HepG2 (cell line): ENCODE measurements around the gene ATP5PF. TPM values are rescaled to one million over a fixed set of nuclear protein-coding genes. Genes with fewer than 3 reads are reported as not detected.

Source experiments
- ATAC-seq: fragments of 200-7000 bp; cut with Tn5 transposase; 3 replicates; pipeline ENCODE4 v1.9.1; 2020; ENCODE audit warnings: mild to moderate bottlenecking, moderate library complexity
- BruUV-seq: library from RNA; stranded (reverse); fragments of 400-500 nt; replicated peaks from 2 replicates; lab custom pipeline; 2021; lab: Mats Ljungman, UMichigan
- CTCF ChIA-PET: fragments of 300-600 bp; formaldehyde crosslinking; extraction: SDS; loops from one replicate; lab custom pipeline; 2021; ENCODE audit warnings: low total read pairs, inconsistent platforms, low intra/inter-chr PET ratio; lab: Yijun Ruan, JAX
- POLR2A ChIA-PET: fragments of 350-600 bp; sonication (Branson Sonifier 250); formaldehyde crosslinking; loops from one replicate; lab custom pipeline; 2020; ENCODE audit warnings: antibody characterized with exemption, inconsistent platforms; lab: Yijun Ruan, JAX
- DNase-seq: peaks from one replicate; pipeline ENCODE4 v3.0.0-alpha.2; 2015; ENCODE audit warnings: low spot score
- FAIRE-seq: peaks from 3 replicates; lab custom pipeline; 2011; peaks lifted over from hg19 to GRCh38; lab: Jason Lieb, UNC
- H2AFZ ChIP-seq: one replicate; pipeline ENCODE4 v1.6.1; 2011; ENCODE audit warnings: low read length, inconsistent platforms
- H3K27ac ChIP-seq: fragments of 300-600 bp; 3 replicates; pipeline ENCODE4 v1.8.0; 2011; ENCODE audit warnings: mixed run types, mild to moderate bottlenecking, mixed read lengths, low read length, inconsistent platforms; ENCODE audit not compliant: insufficient read depth; ENCODE audit errors: extremely low read length
- H3K27me3 ChIP-seq, 2 experiments: fragments of 200-600 bp in 1 of 2; 2 replicates in 1 of 2; 3 replicates in 1 of 2; pipeline versions ENCODE4 v1.6.0 to v1.8.0; 2011; ENCODE audit warnings: low read length in 2 of 2, mild to moderate bottlenecking in 2 of 2, moderate library complexity in 2 of 2, inconsistent platforms in 1 of 2; ENCODE audit not compliant: insufficient read depth in 2 of 2, control insufficient read depth in 1 of 2
- H3K36me3 ChIP-seq, 2 experiments: fragments of 200-600 bp in 1 of 2; replicated peaks in 1 of 2; 2 replicates in 1 of 2; 3 replicates in 1 of 2; pipeline versions ENCODE4 v1.5.1 to v1.8.0; 2011; ENCODE audit warnings: low read length in 2 of 2, inconsistent platforms in 1 of 2; ENCODE audit not compliant: insufficient read depth in 2 of 2, control insufficient read depth in 1 of 2
- H3K4me1 ChIP-seq: 2 replicates; pipeline ENCODE4 v1.5.1; 2012; ENCODE audit warnings: low read length, inconsistent platforms; ENCODE audit not compliant: insufficient read depth
- H3K4me2 ChIP-seq: 2 replicates; pipeline ENCODE4 v1.6.0; 2011; ENCODE audit warnings: low read depth, low read length, inconsistent platforms
- H3K4me3 ChIP-seq, 3 experiments: fragments of 200-600 bp in 1 of 3; sonication (generic), shearing (Covaris generic) in 1 of 3; replicated peaks in 1 of 3; 2 replicates each; pipeline ENCODE4 v1.5.1; 2011 to 2016; ENCODE audit warnings: low read length in 3 of 3, inconsistent platforms in 2 of 3, low read depth in 2 of 3, mild to moderate bottlenecking in 2 of 3, control low read depth in 1 of 3, mixed read lengths in 1 of 3; ENCODE audit not compliant: insufficient read depth in 1 of 3
- H3K79me2 ChIP-seq: one replicate; pipeline ENCODE4 v1.6.1; 2011; ENCODE audit warnings: low read length, inconsistent platforms; ENCODE audit not compliant: insufficient read depth
- H3K9ac ChIP-seq: 2 replicates; pipeline ENCODE4 v1.6.0; 2011; ENCODE audit warnings: mild to moderate bottlenecking, low read depth, low read length, inconsistent platforms; ENCODE audit not compliant: insufficient read depth
- H3K9me3 ChIP-seq: 2 replicates; pipeline ENCODE4 v1.5.1; 2012; ENCODE audit warnings: mild to moderate bottlenecking, low read length
- H4K20me1 ChIP-seq: 2 replicates; pipeline ENCODE4 v1.6.0; 2011; ENCODE audit warnings: inconsistent platforms, mild to moderate bottlenecking, low read length, moderate library complexity; ENCODE audit not compliant: insufficient read depth
- ATF7-NPFF ChIP-seq: sonication (generic); formaldehyde crosslinking; IDR thresholded peaks from 2 replicates; pipeline ENCODE4 v1.8.1; 2023; ENCODE audit warnings: mild to moderate bottlenecking, low read depth, missing genetic modification reagents, moderate library complexity
- FOXJ3 ChIP-seq: sonication (generic); formaldehyde crosslinking; IDR thresholded peaks from 2 replicates; pipeline ENCODE4 v1.4.0; 2020; ENCODE audit warnings: missing genetic modification reagents, mild to moderate bottlenecking, borderline replicate concordance
- IKZF5 ChIP-seq: IDR thresholded peaks from 2 replicates; pipeline ENCODE4 v1.6.1; 2018; ENCODE audit warnings: missing genetic modification reagents, mild to moderate bottlenecking, missing compliant biosample characterization
- PRPF4 ChIP-seq: fragments of 200-400 bp; formaldehyde crosslinking; IDR thresholded peaks from 2 replicates; pipeline ENCODE4 v1.6.1; 2016; ENCODE audit warnings: low read length, low read depth; ENCODE audit not compliant: poor library complexity, severe bottlenecking
- SP4 ChIP-seq: sonication (generic); formaldehyde crosslinking; IDR thresholded peaks from 2 replicates; pipeline ENCODE4 v1.8.1; 2023; ENCODE audit warnings: mild to moderate bottlenecking, missing genetic modification reagents
- TCF7L2 ChIP-seq: IDR thresholded peaks from 2 replicates; pipeline ENCODE4 v1.6.1; 2011; ENCODE audit warnings: mild to moderate bottlenecking, low read depth, low read length, moderate library complexity
- ZNF841 ChIP-seq: sonication (generic); formaldehyde crosslinking; IDR thresholded peaks from 2 replicates; pipeline ENCODE4 v1.8.1; 2023; ENCODE audit warnings: missing genetic modification reagents, borderline replicate concordance
- ZSCAN22 ChIP-seq: sonication (generic); formaldehyde crosslinking; IDR thresholded peaks from 2 replicates; pipeline ENCODE4 v1.4.0; 2020; ENCODE audit warnings: mild to moderate bottlenecking, missing genetic modification reagents
- WGBS: methylation state at CpG from one replicate; pipeline ENCODE4 v1.1.6; 2017; ENCODE audit warnings: low lambda C conversion rate; 5-methylcytosine and 5-hydroxymethylcytosine counted together
- in situ Hi-C: cut with HindIII; loops from 2 replicates; pipeline ENCODE4 v1.10.0; 2017; ENCODE audit warnings: low pct_unique_long_range_greater_than_20kb; ENCODE audit not compliant: extremely low pct_ligation_motif_present
- intact Hi-C: fragments of 100-400 bp; cut with micrococcal nuclease; formaldehyde crosslinking; loops from one replicate; pipeline ENCODE4 v1.10.0; 2022; ENCODE audit not compliant: unreplicated experiment
- polyA plus RNA-seq, 8 experiments: library from polyadenylated mRNA; depleted of rRNA in 3 of 8; stranded (reverse) in 7 of 8; unstranded in 1 of 8; fragments of >200 nt; fragmentation: Illumina TruSeq in 4 of 8; extraction: Trizol in 4 of 8; gene quantifications; 2 replicates each; pipeline versions ENCODE4 v1.2.1 to v1.2.3, GENCODE V29; 2011 to 2016; ENCODE audit warnings: low read depth in 4 of 8, missing spikeins in 1 of 8, mixed read lengths in 1 of 8; ENCODE audit not compliant: insufficient read depth in 1 of 8
- total RNA-seq, 5 experiments: library from RNA; depleted of rRNA; stranded (reverse); fragments of >200 nt; fragmentation: Illumina TruSeq; extraction: Trizol; gene quantifications; 2 replicates each; pipeline ENCODE4 v1.2.3, GENCODE V29; 2016; ENCODE audit warnings: low read depth in 1 of 5
- TF ChIP-seq, protein P1 (sequence below), 2 experiments: fragments of 450-650 bp in 1 of 2; sonication (generic) in 1 of 2; formaldehyde crosslinking in 1 of 2; IDR thresholded peaks; 2 replicates each; pipeline versions ENCODE4 v1.6.1 to v1.8.0; 2016 to 2022; ENCODE audit warnings: antibody characterized with exemption in 1 of 2, mild to moderate bottlenecking in 1 of 2, missing genetic modification reagents in 1 of 2
- TF ChIP-seq, protein P2 (sequence below): sonication (generic); formaldehyde crosslinking; IDR thresholded peaks from 2 replicates; pipeline ENCODE4 v1.4.0; 2020; ENCODE audit warnings: low read depth, missing genetic modification reagents

The ATP5PF gene
- total and polyA plus RNA-seq, 2 of the 13 experiments (the other 11 are each of a cell fraction or from before 2014, with no cell fraction given), result 131 to 157 TPM

DNA sequence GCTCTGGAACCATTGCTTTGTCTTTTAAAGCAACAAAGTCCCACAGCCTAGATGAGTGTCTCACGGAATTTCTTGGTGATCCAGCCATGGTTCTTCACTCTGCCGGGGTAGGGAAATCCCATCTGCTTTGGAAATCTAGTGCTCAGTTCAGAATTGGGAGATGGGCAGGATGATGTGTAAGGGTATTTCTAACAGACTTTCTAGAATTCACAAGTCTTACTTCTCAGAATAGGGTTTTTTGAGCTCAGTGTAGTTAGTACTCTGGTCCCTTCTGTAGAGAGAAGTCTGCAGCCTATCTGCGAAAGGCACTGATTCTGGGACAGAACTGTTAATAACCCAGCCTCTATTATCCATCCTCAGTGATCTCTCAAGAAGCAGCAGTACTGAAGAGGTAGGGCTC is 25.4 kb upstream of the ATP5PF start:
- H3K9ac ChIP-seq, result no peak overlapping the region
- no peaks in the 10 kb centered on the region for H3K27me3 ChIP-seq
- DNase-seq, result no peak
- FAIRE-seq, result no peak
- ATAC-seq, result no peak
- H3K79me2 ChIP-seq, result no peaks in the 10 kb centered on the region
- ChIA-PET POLR2A (no interaction called here), CTCF (no interaction called here)
- no peak overlapping the region for H3K4me3 ChIP-seq
- H2AFZ ChIP-seq, result no peak overlapping the region
- no TSS peak for BruUV-seq
- WGBS, result 96% methylated on average over 3 of the region's 3 CpGs
- H3K27ac ChIP-seq, result no peak overlapping the region
- H3K4me2 ChIP-seq, result no peak overlapping the region
- H3K36me3 ChIP-seq, result peaks cover 8 to 50% of the 10 kb centered on the region in 2 experiments
- no peaks in the 10 kb centered on the region for H3K9me3 ChIP-seq
- H3K4me1 ChIP-seq, result no peaks in the 10 kb centered on the region
- in situ Hi-C loops (no loop called here), intact Hi-C loops (no loop called here)
- H4K20me1 ChIP-seq, result no peaks in the 10 kb centered on the region
- no peak for TF ChIP-seq TCF7L2
- TF ChIP-seq ZSCAN22, result no peak
- no peak for TF ChIP-seq PRPF4
- TF ChIP-seq FOXJ3 (CRISPR knock-in tag), result no peak
- TF ChIP-seq, protein P1, sequence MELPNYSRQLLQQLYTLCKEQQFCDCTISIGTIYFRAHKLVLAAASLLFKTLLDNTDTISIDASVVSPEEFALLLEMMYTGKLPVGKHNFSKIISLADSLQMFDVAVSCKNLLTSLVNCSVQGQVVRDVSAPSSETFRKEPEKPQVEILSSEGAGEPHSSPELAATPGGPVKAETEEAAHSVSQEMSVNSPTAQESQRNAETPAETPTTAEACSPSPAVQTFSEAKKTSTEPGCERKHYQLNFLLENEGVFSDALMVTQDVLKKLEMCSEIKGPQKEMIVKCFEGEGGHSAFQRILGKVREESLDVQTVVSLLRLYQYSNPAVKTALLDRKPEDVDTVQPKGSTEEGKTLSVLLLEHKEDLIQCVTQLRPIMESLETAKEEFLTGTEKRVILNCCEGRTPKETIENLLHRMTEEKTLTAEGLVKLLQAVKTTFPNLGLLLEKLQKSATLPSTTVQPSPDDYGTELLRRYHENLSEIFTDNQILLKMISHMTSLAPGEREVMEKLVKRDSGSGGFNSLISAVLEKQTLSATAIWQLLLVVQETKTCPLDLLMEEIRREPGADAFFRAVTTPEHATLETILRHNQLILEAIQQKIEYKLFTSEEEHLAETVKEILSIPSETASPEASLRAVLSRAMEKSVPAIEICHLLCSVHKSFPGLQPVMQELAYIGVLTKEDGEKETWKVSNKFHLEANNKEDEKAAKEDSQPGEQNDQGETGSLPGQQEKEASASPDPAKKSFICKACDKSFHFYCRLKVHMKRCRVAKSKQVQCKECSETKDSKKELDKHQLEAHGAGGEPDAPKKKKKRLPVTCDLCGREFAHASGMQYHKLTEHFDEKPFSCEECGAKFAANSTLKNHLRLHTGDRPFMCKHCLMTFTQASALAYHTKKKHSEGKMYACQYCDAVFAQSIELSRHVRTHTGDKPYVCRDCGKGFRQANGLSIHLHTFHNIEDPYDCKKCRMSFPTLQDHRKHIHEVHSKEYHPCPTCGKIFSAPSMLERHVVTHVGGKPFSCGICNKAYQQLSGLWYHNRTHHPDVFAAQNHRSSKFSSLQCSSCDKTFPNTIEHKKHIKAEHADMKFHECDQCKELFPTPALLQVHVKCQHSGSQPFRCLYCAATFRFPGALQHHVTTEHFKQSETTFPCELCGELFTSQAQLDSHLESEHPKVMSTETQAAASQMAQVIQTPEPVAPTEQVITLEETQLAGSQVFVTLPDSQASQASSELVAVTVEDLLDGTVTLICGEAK (IDR thresholded peaks at IDR 0.05), result no peak
- TF ChIP-seq, protein P1 (CRISPR knock-in tag; IDR thresholded peaks at IDR 0.05), result no peak
- TF ChIP-seq ZNF841 (CRISPR knock-in tag), result no peak
- TF ChIP-seq SP4 (CRISPR knock-in tag), result no peak
- TF ChIP-seq IKZF5, result no peak
- TF ChIP-seq ATF7-NPFF, result no peak
- TF ChIP-seq, protein P2, sequence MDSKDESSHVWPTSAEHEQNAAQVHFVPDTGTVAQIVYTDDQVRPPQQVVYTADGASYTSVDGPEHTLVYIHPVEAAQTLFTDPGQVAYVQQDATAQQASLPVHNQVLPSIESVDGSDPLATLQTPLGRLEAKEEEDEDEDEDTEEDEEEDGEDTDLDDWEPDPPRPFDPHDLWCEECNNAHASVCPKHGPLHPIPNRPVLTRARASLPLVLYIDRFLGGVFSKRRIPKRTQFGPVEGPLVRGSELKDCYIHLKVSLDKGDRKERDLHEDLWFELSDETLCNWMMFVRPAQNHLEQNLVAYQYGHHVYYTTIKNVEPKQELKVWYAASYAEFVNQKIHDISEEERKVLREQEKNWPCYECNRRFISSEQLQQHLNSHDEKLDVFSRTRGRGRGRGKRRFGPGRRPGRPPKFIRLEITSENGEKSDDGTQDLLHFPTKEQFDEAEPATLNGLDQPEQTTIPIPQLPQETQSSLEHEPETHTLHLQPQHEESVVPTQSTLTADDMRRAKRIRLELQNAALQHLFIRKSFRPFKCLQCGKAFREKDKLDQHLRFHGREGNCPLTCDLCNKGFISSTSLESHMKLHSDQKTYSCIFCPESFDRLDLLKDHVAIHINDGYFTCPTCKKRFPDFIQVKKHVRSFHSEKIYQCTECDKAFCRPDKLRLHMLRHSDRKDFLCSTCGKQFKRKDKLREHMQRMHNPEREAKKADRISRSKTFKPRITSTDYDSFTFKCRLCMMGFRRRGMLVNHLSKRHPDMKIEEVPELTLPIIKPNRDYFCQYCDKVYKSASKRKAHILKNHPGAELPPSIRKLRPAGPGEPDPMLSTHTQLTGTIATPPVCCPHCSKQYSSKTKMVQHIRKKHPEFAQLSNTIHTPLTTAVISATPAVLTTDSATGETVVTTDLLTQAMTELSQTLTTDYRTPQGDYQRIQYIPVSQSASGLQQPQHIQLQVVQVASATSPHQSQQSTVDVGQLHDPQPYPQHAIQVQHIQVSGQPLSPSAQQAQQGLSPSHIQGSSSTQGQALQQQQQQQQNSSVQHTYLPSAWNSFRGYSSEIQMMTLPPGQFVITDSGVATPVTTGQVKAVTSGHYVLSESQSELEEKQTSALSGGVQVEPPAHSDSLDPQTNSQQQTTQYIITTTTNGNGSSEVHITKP, result no peak
